Stimulated activated CD4-positive, alpha-beta T cell treated with anti-CD3 and anti-CD28 coated beads, TNF-alpha, amount 100 ng/mL, for 24 hours (primary cell): Measurements from ENCODE around the gene C1QA.

ENCODE experiments used
- DNase-seq, 3 experiments: peaks; one replicate each; pipeline ENCODE4 v3.0.0-alpha.2; 2020; ENCODE audit warnings: low read depth in 3 of 3

The C1QA gene

GRCh38 chr1:22636353-22636752, at the start of gene C1QA:
C1QA (plus strand) TSS chr1:22636628; CDS start chr1:22637617, 989 bp downstream.
- DNase-seq: no peak

- DNase-seq: no peak
These were observed 49.2 kb upstream of the C1QA start for GRCh38 chr1:22587247-22587646.

- DNase-seq: no peak
These were observed 47.5 kb upstream of the C1QA start for GRCh38 chr1:22588899-22589422.

GRCh38 chr1:22591576-22591975, 44.9 kb upstream of the C1QA start:
- no peak for DNase-seq

- DNase-seq: no peak
These were observed 44.4 kb upstream of the C1QA start for GRCh38 chr1:22592051-22592450.

GRCh38 chr1:22592919-22593790, 43.3 kb upstream of the C1QA start:
- no peak for DNase-seq

GRCh38 chr1:22594396-22594795, 42.0 kb upstream of the C1QA start:
- no peak for DNase-seq

GRCh38 chr1:22595108-22595507, 41.3 kb upstream of the C1QA start:
- DNase-seq: no peak

GRCh38 chr1:22597301-22597965, 39.0 kb upstream of the C1QA start:
- DNase-seq: no peak

- no peak for DNase-seq
These were observed 38.4 kb upstream of the C1QA start for GRCh38 chr1:22597996-22598395.

- no peak for DNase-seq
These were observed 37.7 kb upstream of the C1QA start for GRCh38 chr1:22598736-22599135.

- DNase-seq: no peak
These were observed 36.2 kb upstream of the C1QA start for GRCh38 chr1:22600071-22600816.

GRCh38 chr1:22600817-22601605, 35.4 kb upstream of the C1QA start:
- no peak for DNase-seq

GRCh38 chr1:22601610-22602009, 34.8 kb upstream of the C1QA start:
- no peak for DNase-seq

- DNase-seq: no peak
These were observed 34.2 kb upstream of the C1QA start for GRCh38 chr1:22602060-22602740.

- DNase-seq: no peak
These were observed 30.3 kb upstream of the C1QA start for GRCh38 chr1:22606161-22606560.

GRCh38 chr1:22607154-22607553, 29.3 kb upstream of the C1QA start:
- DNase-seq: no peak

GRCh38 chr1:22608361-22608760, 28.1 kb upstream of the C1QA start:
- DNase-seq: no peak

- no peak for DNase-seq
These were observed 27.1 kb upstream of the C1QA start for GRCh38 chr1:22609291-22609690.

- DNase-seq: peak in 1 of 3 experiments; percentile 11
These were observed 24.9 kb upstream of the C1QA start for GRCh38 chr1:22611530-22611947.
